NT2/D1 (cell line): ENCODE data around the gene HORMAD1.

ENCODE experiments used
- SUZ12 ChIP-seq: IDR thresholded peaks from 2 replicates; pipeline ENCODE4 v1.6.1; 2011; ENCODE audit not compliant: insufficient read length, insufficient read depth; ENCODE audit errors: extremely low read depth
- YY1 ChIP-seq: IDR thresholded peaks from 2 replicates; pipeline ENCODE4 v1.6.1; 2011; ENCODE audit not compliant: insufficient read length, insufficient read depth
- ZNF274 ChIP-seq: IDR thresholded peaks from 2 replicates; pipeline ENCODE4 v1.6.1; 2011; ENCODE audit warnings: mild to moderate bottlenecking, low read depth, low read length

DNA sequence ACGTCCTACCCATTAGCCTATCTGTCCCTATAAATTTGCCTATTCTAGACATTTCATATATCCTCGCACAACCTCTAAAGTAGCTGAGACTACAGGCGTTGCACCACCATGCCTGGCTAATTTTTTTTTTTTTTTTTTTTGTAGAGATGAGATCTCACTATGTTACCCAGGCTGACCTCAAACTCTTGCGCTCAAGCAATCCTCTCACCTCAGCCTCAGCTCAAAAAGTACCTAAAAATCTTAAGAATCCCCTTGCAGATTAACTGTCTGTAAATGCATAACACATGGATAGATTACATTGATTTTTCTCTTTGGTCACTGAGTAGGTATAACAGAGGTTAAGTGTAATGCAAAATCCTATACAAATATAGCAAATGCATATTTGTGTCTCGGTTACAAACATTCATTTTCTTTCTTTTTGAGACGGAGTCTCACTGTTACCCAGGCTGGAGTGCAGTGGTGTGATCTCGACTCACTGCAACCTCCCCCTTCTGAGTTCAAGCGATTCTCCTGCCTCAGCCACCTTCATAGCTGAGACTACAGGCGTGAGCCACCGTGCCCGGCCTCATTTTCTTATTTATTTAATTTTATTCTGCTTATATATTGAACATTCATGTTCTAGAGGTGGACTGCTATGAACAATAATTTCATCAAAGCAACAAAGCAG lies 2.3 kb downstream of the HORMAD1 start:
- TF ChIP-seq SUZ12 (no peak), ZNF274 (no peak), YY1 (no peak)
